GM10266 (cell line): Measurements from ENCODE around the gene ZNRD2.

ENCODE experiments used
- DNase-seq: peaks from one replicate; pipeline ENCODE4 v3.0.0; 2012; ENCODE audit errors: extremely low spot score
- TF ChIP-seq, protein P1 (sequence below): IDR thresholded peaks from 2 replicates; pipeline ENCODE4 v1.5.1; 2012; ENCODE audit warnings: mild to moderate bottlenecking, low read depth; ENCODE audit not compliant: control insufficient read depth, insufficient read depth; ENCODE audit errors: missing control alignments

The ZNRD2 gene

DNA sequence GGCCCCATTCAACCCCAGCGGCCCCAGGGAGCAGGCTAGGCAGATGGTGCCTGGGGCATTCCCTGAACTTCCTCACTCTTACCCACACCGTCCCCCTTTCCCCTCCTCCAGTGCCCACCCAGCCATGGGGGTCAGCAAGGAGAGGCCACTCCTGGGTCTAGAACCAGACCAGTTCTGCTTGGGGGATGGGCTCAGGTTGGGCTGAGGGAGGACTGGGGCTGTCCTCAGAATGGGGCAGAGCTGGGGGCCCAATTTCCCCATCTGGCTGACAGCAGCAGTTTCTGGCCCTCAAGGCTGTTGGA, 33.0 kb upstream of the ZNRD2 start:
- no peak for DNase-seq
- TF ChIP-seq, protein P1, sequence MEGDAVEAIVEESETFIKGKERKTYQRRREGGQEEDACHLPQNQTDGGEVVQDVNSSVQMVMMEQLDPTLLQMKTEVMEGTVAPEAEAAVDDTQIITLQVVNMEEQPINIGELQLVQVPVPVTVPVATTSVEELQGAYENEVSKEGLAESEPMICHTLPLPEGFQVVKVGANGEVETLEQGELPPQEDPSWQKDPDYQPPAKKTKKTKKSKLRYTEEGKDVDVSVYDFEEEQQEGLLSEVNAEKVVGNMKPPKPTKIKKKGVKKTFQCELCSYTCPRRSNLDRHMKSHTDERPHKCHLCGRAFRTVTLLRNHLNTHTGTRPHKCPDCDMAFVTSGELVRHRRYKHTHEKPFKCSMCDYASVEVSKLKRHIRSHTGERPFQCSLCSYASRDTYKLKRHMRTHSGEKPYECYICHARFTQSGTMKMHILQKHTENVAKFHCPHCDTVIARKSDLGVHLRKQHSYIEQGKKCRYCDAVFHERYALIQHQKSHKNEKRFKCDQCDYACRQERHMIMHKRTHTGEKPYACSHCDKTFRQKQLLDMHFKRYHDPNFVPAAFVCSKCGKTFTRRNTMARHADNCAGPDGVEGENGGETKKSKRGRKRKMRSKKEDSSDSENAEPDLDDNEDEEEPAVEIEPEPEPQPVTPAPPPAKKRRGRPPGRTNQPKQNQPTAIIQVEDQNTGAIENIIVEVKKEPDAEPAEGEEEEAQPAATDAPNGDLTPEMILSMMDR: no peak

DNA sequence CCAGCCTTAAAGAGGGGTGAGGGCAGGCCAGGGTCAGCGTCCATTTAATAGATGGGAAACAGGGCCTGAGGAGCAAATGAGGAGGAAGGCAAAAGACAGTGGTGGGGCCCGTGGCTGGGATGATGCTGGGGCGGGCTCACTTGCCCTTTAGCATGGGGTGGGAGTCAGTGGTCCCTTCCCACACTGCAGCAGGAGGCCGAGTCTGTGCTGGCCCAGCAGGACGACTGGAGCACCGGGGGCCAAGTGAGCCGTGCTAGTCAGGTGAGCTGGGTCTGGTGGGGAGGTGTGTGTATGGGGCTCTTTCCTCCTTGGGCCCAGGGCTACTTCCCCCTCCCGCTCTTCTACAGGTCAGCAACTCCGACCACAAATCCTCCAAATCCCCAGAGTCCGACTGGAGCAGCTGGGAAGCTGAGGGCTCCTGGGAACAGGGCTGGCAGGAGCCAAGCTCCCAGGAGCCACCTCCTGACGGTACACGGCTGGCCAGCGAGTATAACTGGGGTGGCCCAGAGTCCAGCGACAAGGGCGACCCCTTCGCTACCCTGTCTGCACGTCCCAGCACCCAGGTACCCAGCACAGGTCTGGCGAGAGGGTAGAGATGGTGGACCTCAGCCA, 32.6 kb upstream of the ZNRD2 start:
- DNase-seq: no peak
- TF ChIP-seq, protein P1: no peak

DNA sequence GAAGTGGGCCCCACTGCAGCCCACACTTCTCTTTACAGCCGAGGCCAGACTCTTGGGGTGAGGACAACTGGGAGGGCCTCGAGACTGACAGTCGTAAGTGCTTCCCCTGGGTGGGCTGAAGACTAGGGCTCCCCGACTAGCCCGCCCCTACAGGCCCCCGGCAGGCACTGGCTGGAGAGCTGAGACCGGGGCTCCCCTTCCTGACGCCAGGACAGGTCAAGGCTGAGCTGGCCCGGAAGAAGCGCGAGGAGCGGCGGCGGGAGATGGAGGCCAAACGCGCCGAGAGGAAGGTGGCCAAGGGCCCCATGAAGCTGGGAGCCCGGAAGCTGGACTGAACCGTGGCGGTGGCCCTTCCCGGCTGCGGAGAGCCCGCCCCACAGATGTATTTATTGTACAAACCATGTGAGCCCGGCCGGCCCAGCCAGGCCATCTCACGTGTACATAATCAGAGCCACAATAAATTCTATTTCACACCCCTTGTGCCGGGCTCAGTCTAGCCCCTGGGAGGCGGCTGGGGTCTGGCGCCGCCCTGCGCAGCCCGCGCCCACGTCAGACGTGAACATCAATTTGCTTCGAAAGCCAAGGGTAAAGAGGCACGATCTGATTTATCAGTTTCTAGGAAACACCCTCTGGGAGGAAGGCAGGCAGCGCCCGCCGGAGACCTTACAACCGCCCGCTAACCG, 31.9 kb upstream of the ZNRD2 start:
- no peak for DNase-seq
- TF ChIP-seq, protein P1: no peak

DNA sequence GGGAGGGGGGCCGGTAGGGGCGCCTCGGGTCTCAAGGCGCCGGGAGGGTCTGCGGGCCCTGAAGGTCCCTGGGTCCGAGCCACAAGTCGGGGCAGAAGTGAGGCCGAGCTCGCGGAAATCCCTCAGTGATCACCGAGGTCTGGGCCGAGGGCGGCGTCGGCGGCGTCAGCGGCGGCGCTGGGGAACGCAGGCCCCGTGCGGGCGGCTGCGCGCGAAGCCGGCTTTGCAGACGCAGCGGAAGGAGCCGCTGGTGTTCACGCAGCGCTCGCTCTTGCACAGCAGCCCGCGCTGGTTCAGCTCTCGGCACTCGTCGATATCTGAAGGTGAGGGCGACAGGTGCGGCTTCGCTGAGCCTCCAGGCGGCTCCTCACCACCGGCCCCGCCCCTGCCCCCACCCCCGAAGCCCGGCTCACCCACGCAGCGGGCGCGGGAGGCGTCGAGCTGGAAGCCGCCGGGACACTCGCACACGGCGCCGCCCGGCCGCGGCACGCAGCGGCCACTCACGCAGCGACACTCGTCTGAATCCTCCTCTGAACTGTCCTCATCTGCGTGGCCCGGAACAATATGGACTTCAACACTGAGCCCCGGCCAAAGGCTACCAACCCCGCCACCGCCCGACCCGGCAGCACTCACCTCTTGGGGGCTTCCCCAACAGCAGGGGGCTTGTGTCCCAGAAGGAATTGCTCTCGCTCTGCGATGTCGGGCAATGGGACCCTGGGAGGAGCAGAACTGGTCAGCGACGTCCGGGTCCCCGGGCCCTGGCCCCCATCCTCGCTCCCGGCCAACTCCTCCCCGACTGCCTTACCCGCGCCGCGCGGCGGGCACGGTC, 31.1 kb upstream of the ZNRD2 start:
- TF ChIP-seq, protein P1: no peak
- DNase-seq: no peak

DNA sequence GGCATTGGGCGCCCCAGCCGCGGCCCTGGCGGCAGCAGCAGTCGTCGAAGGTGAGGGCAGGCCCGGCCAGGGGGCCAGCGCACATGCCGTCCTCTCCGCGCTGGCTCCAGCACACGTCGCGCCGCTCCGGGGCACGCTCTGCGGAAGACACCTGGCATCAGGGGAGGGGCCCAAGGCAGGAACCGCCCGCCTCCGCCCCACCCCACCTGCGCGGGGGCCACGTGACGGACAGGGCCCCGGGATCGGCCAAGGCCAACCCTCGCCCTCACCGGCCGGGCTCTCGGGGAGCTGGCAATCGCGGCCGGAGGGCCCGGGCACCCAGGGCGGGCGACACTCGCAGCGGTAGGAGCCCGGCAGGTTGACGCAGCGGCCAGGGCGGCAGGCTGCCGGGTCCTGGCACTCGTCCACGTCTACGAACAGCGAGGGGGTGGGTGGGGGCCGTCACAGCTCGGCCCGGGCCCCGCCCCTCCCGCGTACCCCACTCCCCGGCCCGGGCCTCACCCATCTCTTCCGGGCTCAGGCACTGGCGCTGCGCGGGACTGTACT, 30.5 kb upstream of the ZNRD2 start:
- TF ChIP-seq, protein P1: no peak
- peak; percentile 93 for DNase-seq

DNA sequence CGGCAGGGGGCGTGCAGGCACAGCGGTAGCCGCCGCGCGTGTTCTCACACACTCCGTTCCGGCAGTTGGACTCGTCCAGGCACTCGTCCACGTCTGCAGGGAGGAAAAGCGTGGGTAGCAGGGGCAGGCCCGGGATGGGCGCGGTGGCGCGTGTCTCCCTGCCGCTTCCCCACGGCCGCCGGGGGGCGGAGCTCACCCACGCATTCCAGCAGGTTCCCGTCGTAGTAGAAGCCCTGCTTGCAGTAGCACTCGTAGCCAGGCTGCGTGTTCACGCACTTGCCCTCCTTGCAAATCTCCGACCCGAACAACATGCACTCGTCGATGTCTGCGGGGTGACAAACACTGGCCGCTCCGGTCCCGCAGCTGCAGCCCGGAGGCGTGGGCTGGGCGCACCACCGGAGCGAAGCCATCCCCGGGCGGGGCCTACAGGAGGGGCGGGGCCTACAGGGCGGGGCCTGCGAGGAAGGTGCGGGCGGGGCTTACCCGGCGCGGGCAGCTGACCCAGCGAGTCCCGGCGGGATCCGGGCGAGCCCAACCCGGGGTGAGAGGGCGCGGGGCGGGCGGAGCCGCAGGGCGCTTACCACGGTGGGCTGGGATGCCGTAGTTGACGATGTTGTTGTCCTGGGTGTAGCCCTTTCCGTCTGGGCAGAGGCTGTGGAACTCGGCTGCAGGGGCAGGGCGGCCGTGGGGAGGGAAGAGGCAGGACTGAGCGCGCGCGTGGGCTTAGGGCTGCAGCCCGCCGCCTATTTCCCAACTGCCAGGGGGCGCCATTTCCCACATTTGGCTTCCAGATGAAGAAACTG, 29.8 kb upstream of the ZNRD2 start:
- TF ChIP-seq, protein P1: peak; percentile 81
- DNase-seq: peak; percentile 100
